ENCODE results near the gene KRTAP10-3.

- TF ChIP-seq EZH2 (IDR thresholded peaks at IDR 0.05; ENCODE audit: low read length, missing control alignments) = no peak
- no peak for TF ChIP-seq CTCF (conservative IDR thresholded peaks at IDR 0.05 in 1 of 2, IDR thresholded peaks at IDR 0.05 in 1 of 2; ENCODE audit: low read depth in 1 of 2, low read length in 2 of 2)
Measured at GRCh38 chr21:44540741-44541288, 17.8 kb downstream of the KRTAP10-3 start.
